HG03139 (cell line): ENCODE data around the gene ARHGAP32.
"Not testable (repeated sequence)": the region's sequence is repeated elsewhere in the genome, so short reads cannot be mapped to it uniquely, and the experiment has no call there.

Experiments used
- ATAC-seq: cut with Tn5 transposase; IDR thresholded peaks from one replicate; pipeline ENCODE4 v1.9.1; 2021; ENCODE audit not compliant: unreplicated experiment

The ARHGAP32 gene

GRCh38 chr11:129041611-129042018 lies 150.5 kb downstream of the ARHGAP32 start:
- no peak for ATAC-seq

GRCh38 chr11:129040934-129041333 lies 151.2 kb downstream of the ARHGAP32 start:
- ATAC-seq = no peak

- no peak for ATAC-seq
These were observed 156.9 kb downstream of the ARHGAP32 start for GRCh38 chr11:129035244-129035643.

GRCh38 chr11:129034001-129034400 lies 158.1 kb downstream of the ARHGAP32 start:
- ATAC-seq = no peak

DNA sequence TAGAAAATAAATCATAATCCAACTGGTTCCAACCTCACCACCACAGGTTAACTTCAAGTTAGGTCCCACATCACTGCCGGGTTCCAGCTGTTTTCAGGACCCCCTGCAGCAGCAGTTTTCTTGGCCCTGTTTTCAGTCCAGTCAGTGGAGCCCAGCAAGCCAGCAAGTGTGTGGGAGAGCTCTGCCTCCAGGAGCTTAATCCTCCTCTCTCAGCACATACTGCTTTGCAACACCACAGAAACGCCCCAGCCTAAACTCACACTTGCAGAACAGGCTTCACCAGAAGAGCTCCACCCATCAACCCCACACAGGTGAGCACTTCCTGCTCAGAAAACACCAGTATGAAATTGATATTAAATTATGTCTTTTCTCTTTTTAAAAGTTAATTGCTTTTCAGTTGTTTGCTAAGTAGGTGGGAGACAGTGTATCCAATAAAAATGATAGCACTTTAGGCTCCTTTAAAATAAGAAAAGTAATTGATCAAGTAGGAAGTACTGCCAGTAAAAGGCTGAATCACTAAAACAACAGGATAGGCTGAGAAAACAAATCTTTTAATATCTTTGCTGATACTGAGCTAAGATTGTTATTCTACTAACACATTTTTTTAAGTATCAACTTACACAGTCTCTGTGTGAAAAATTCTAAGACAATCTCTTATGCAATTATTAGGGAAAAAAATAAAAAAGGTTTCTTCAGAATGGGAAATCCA lies 168.0 kb downstream of the ARHGAP32 start:
- no peak for ATAC-seq

DNA sequence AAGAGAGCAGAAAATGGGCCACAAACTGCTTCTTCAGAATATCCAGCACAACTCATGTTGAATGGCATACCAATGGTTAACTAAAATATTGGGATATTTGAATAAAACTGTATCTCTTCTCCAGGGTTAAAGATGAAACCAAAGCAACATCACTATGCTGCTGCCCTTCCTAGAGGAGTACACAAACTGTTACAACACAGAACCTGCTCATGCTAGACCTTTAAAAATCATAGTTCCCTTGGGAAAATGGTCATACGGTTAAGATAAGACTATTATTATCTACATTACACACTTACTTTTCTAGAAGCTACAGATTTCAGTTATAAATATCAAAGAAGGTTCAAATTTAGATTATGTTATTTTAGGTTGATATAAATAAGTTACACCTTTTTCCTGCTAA lies 170.8 kb downstream of the ARHGAP32 start:
- ATAC-seq = no peak

- ATAC-seq = no peak
These were observed 173.1 kb downstream of the ARHGAP32 start for GRCh38 chr11:129018991-129019390.

DNA sequence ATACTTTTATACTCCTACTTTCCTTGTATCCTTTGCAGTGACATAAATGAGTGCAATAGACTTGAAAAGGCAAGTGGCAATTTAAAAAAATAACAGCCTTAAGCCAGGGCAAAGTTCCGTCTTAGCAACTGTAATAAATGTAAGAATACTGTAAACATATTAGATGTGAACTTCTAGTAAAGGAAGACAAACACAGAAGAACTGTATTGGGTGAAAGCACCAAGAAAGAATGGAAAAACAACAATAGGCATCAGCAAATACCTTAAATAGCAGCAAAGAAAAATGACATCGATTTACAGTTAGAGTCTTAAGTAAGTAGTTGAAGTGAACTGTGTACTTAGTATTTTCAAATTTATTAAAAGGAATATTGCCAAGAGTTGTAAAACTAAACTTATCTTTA lies 174.0 kb downstream of the ARHGAP32 start:
- ATAC-seq = no peak

GRCh38 chr11:129013737-129014475 lies 178.2 kb downstream of the ARHGAP32 start:
- ATAC-seq = no peak

DNA sequence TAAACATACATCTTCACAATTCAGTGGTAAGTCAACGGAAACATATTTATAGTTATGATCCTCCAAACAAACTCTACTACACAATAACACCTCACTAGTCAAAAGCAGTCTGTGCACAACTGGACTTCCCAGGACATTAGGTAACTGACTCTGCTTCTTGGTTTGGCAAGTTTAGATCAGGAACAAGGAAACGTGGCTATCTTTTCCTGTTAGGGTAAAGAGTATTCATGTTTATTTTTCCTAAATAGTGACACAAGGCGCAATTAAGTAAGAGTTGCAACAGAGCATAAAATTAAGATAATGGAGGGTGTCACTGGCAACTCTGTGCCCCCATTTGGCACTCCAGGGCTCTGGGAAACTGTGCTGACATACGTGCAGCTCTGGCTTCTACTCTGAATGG lies 179.2 kb downstream of the ARHGAP32 start:
- no peak for ATAC-seq

DNA sequence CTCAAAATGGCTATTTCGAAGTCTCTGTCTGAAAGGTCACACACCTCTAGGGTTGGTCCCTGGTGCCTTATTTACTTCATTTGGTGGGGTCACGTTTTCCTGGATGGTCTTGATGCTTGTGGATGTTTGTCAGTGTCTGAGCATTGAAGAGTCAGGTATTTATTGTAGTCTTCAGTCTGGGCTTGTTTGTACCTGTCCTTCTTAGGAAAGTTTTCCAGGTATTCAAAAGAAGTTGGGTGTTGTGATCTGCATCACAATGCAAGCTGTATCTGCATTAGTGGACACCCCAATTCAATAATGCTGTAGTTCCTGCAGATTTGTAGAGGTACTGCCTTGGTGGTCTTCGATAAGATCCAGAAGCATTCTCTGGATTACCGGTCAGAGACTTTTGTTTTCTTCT lies 186.0 kb downstream of the ARHGAP32 start:
- no peak for ATAC-seq

DNA sequence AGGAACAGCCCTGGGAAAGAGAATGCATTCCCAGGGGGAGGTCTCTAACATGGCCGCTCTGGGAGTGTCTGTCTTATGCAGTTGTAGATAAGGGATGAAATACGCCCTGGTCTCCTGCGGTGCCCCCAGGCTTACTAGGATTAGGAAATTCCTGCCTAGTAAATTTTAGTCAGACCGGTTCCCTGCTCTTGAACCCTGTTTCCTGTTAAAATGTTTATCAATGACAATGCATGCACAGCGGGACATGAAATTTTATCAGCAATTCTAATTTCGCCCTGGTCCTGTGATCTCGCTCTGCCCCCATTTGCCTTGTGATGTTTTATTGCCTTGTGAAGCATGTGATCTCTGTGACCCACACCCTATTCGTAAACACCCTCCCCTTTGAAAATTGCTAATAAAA lies 193.0 kb downstream of the ARHGAP32 start:
- ATAC-seq = not testable (repeated sequence)

DNA sequence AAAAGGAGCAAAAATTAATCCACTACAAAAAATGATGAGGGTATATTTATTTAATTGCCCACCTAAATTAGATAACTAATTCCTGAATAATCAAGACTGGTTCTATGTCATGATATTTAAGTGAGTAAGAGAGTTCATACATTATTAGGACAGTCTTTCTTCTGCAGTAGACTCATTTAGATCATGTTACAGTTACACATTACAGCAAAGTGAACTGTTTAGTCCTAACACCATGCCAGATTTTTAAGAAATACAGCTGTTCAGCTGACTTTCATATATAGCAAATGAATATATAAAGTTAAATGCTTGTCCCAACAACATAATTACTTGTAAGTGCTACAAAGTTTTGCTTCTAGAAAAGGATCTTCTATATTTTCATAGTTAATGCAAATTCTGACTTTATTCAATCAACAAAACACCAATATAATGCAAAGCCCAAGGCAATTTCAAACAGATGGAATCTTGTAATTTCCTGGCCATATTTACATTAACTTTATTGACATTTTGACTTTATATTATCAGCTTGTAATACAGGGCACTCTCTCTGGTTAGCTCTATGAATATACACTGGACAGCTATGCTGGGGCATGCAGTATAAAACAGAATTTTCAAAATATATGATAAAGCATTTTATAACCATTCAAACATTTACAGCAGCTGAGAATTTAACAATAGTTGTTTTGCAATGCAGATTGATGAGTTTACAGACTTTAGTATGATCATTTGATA lies 203.7 kb downstream of the ARHGAP32 start:
- ATAC-seq = no peak

DNA sequence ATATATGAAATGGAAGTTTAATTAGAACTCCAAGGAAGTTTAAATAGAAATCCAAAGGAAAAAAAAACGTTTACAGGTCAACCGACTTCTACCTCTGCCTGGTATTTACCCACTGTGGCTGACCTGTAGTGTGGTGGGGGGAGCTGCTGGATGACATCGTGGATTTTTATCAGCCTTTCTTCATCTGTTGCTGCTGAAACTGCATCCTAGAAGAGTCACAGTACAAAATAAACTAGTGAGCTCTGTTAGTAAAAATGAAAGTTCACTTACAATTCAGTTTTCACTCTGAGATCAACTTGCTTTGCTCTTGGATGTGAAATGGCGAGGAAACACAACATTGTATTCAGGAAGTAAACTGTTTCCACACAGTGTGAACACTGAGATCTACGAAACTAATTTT lies 206.2 kb downstream of the ARHGAP32 start:
- ATAC-seq = no peak

DNA sequence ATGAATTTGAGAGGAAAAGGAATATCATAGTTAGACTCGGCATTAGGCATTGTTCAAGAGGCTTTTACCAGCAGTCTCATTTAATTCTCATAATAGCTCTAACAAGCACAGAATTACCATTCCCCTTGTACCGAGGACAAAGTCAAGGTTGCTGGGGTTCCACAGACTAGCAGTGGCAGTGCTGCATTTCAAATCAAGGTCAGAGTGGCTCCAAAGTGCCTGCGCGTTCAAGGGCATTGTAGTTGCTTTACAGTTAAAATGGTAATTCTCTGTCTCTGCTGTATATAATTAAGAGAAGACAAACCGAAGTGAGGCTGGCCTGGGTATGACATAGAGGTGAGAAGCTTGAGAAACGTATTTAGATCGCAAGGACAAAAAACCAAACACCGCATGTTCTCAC lies 209.1 kb downstream of the ARHGAP32 start:
- no peak for ATAC-seq

DNA sequence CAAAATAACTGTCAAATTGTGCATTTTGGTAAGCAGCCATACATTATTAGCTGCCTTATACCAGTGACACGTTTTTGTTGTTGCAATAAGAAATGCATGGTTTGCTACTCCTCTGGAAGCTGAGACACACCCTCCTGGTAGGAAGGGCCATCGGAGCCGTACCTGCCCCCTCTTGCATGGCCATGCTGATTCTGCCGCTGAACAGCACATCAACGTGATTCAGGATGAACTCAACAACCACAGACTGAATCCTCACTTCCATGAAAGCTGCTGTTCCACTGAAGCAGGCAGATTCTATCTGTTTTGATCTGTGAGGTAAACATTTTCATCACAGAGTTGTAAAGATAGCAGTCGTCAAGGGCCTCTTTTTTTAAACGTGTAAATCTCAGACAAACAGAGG lies 210.9 kb downstream of the ARHGAP32 start:
- ATAC-seq = no peak

GRCh38 chr11:128970598-128971190 lies 221.4 kb downstream of the ARHGAP32 start:
- no peak for ATAC-seq

GRCh38 chr11:128968916-128969315 lies 223.2 kb downstream of the ARHGAP32 start:
- no peak for ATAC-seq

GRCh38 chr11:128967578-128967977 lies 224.5 kb downstream of the ARHGAP32 start:
- no peak for ATAC-seq

- peak; percentile 91 for ATAC-seq
These were observed 226.6 kb downstream of the ARHGAP32 start for GRCh38 chr11:128965485-128965884.

- ATAC-seq = no peak
These were observed 227.6 kb downstream of the ARHGAP32 start for GRCh38 chr11:128964463-128964930.
